B cell (primary cell): Measurements from ENCODE around the gene BBX.

Experiments
- CTCF ChIP-seq: fragments of 200-600 bp; IDR thresholded peaks from one replicate; pipeline ENCODE4 v1.8.0; 2022; ENCODE audit warnings: antibody characterized with exemption, mild to moderate bottlenecking
- EZH2 ChIP-seq: IDR thresholded peaks from 2 replicates; pipeline ENCODE4 v1.6.1; 2012; ENCODE audit warnings: borderline replicate concordance, low read depth, mild to moderate bottlenecking, moderate library complexity, low read length; ENCODE audit not compliant: insufficient read depth, poor library complexity, severe bottlenecking

DNA sequence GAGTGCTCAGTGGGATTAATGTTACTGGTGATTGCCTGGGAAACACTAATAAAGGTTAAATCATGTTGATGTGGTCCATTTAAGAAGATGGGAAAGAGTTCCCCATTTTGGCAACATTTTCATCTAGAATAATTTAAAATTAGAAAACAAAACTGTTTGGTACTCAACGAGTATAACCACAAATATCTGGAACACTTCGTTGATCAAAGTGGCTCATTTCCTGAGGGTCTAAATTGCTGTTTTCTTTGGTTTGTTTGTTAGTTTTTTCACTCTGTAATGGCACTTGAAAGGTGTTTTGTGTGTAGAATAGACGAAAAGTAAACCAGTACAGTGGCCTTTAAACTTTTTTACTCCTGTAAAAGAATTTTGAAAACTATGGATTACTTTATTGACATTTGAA is 73.9 kb downstream of the BBX start:
- TF ChIP-seq CTCF (no peak), EZH2 (no peak)
